WTC11 (cell line): ENCODE measurements around the gene PCDH19. TPM values are rescaled to one million over a fixed set of nuclear protein-coding genes. Genes with fewer than 3 reads are reported as not detected.

ENCODE experiments used
- ATAC-seq: fragments of 200-7000 bp; cut with Tn5 transposase; 2 replicates; pipeline ENCODE4 v1.10.0; 2021; ENCODE audit warnings: mild to moderate bottlenecking, moderate library complexity
- CTCF ChIA-PET: fragments of 300-600 bp; sonication (Branson Sonifier 250); formaldehyde crosslinking; loops from one replicate; lab custom pipeline; 2021; ENCODE audit warnings: antibody characterized with exemption; lab: Charles Lee
- POLR2A ChIA-PET: fragments of 350-600 bp; sonication (Branson Sonifier 250); formaldehyde crosslinking; loops from one replicate; lab custom pipeline; 2021; ENCODE audit warnings: antibody characterized with exemption; lab: Charles Lee
- DNase-seq: peaks from one replicate; pipeline ENCODE4 v3.0.0; 2021; ENCODE audit warnings: low spot score
- H3K27ac Mint-ChIP-seq: 2 replicates; pipeline ENCODE4 v1.8.0; 2021; ENCODE audit warnings: mixed read lengths
- H3K27me3 Mint-ChIP-seq: 2 replicates; pipeline ENCODE4 v1.8.0; 2021; ENCODE audit warnings: low read depth, mild to moderate bottlenecking, moderate library complexity, mixed read lengths
- H3K36me3 Mint-ChIP-seq: 2 replicates; pipeline ENCODE4 v1.8.0; 2021; ENCODE audit warnings: mixed read lengths
- H3K4me1 Mint-ChIP-seq: 2 replicates; pipeline ENCODE4 v1.8.0; 2022; ENCODE audit warnings: mixed read lengths
- H3K4me3 Mint-ChIP-seq: 2 replicates; pipeline ENCODE4 v1.8.0; 2021; ENCODE audit warnings: mild to moderate bottlenecking, moderate library complexity, mixed read lengths
- H3K9me3 Mint-ChIP-seq: 2 replicates; pipeline ENCODE4 v1.8.0; 2021; ENCODE audit warnings: mixed read lengths
- CREB1 ChIP-seq: sonication (generic); formaldehyde crosslinking; IDR thresholded peaks from 2 replicates; pipeline ENCODE4 v1.8.0; 2023; ENCODE audit warnings: mild to moderate bottlenecking, missing genetic modification reagents
- E2F4 ChIP-seq: sonication (generic); formaldehyde crosslinking; IDR thresholded peaks from 2 replicates; pipeline ENCODE4 v1.8.1; 2022; ENCODE audit warnings: low read depth, mild to moderate bottlenecking, moderate library complexity, missing genetic modification reagents, borderline replicate concordance
- E2F5 ChIP-seq: sonication (generic); formaldehyde crosslinking; IDR thresholded peaks from 2 replicates; pipeline ENCODE4 v1.8.1; 2022; ENCODE audit warnings: mild to moderate bottlenecking, moderate library complexity, missing genetic modification reagents
- EMX1 ChIP-seq: fragments of 250-450 bp; sonication (Bioruptor Pico); IDR thresholded peaks from 2 replicates; pipeline ENCODE4 v1.8.0; 2021; ENCODE audit warnings: mild to moderate bottlenecking
- FOXP1 ChIP-seq: sonication (generic); formaldehyde crosslinking; IDR thresholded peaks from 2 replicates; pipeline ENCODE4 v1.8.0; 2022; ENCODE audit warnings: missing genetic modification reagents, mild to moderate bottlenecking, moderate library complexity, borderline replicate concordance
- KAT7 ChIP-seq: sonication (generic); formaldehyde crosslinking; IDR thresholded peaks from 2 replicates; pipeline ENCODE4 v1.8.1; 2023; ENCODE audit warnings: missing genetic modification reagents, mild to moderate bottlenecking, borderline replicate concordance
- MAX ChIP-seq: sonication (generic); formaldehyde crosslinking; IDR thresholded peaks from 2 replicates; pipeline ENCODE4 v1.8.0; 2022; ENCODE audit warnings: mild to moderate bottlenecking, missing genetic modification reagents
- RELA ChIP-seq: sonication (generic); formaldehyde crosslinking; IDR thresholded peaks from 2 replicates; pipeline ENCODE4 v1.8.1; 2022; ENCODE audit warnings: missing genetic modification reagents, mild to moderate bottlenecking, borderline replicate concordance
- TP53 ChIP-seq: sonication (generic); formaldehyde crosslinking; IDR thresholded peaks from 2 replicates; pipeline ENCODE4 v1.8.1; 2023; ENCODE audit warnings: mild to moderate bottlenecking, missing genetic modification reagents
- USF1 ChIP-seq: sonication (generic); formaldehyde crosslinking; IDR thresholded peaks from 2 replicates; pipeline ENCODE4 v1.8.0; 2022; ENCODE audit warnings: mild to moderate bottlenecking, missing genetic modification reagents
- USF2 ChIP-seq: sonication (generic); formaldehyde crosslinking; IDR thresholded peaks from 2 replicates; pipeline ENCODE4 v1.8.1; 2023; ENCODE audit warnings: mild to moderate bottlenecking, missing genetic modification reagents, moderate library complexity
- ZNF138 ChIP-seq: sonication (generic); formaldehyde crosslinking; conservative IDR thresholded peaks from 2 replicates; pipeline ENCODE4 v1.8.1; 2022; ENCODE audit warnings: mild to moderate bottlenecking, moderate library complexity, missing genetic modification reagents
- ZNF219 ChIP-seq: sonication (generic); formaldehyde crosslinking; IDR thresholded peaks from 2 replicates; pipeline ENCODE4 v1.8.0; 2023; ENCODE audit warnings: missing genetic modification reagents, mild to moderate bottlenecking, borderline replicate concordance
- ZNF396 ChIP-seq: fragments of 250-450 bp; sonication (Bioruptor Pico); IDR thresholded peaks from 2 replicates; pipeline ENCODE4 v1.8.0; 2021; ENCODE audit warnings: mild to moderate bottlenecking, moderate library complexity, borderline replicate concordance
- ZNF423 ChIP-seq: fragments of 250-450 bp; sonication (Bioruptor Pico); IDR thresholded peaks from 2 replicates; pipeline ENCODE4 v2.1.2; 2022; ENCODE audit warnings: mild to moderate bottlenecking, moderate library complexity
- total RNA-seq: library from RNA; stranded (reverse); gene quantifications from 3 replicates; pipeline ENCODE4 v1.2.3, GENCODE V29; 2021

PCDH19 gene
- total RNA-seq, 1 experiment from 2014 or later, result 1.5 TPM

- CTCF ChIA-PET, result no interaction called here
- no peaks in the 10 kb centered on the region for H3K4me1 Mint-ChIP-seq
- no peak for TF ChIP-seq KAT7
- no peak for TF ChIP-seq E2F5 (CRISPR knock-in tag)
- no peak for TF ChIP-seq USF2
- TF ChIP-seq USF1 (CRISPR knock-in tag), result no peak
- no peak for TF ChIP-seq EMX1
- no peak for TF ChIP-seq TP53 (CRISPR knock-in tag)
- TF ChIP-seq ZNF138 (CRISPR knock-in tag), result no peak
- TF ChIP-seq RELA (CRISPR knock-in tag), result no peak
- no peak for TF ChIP-seq ZNF423
- no peak for TF ChIP-seq ZNF219 (CRISPR knock-in tag)
- no peak for TF ChIP-seq MAX (CRISPR knock-in tag)
- no peak for TF ChIP-seq ZNF396
- no peak for TF ChIP-seq FOXP1 (CRISPR knock-in tag)
- TF ChIP-seq CREB1 (CRISPR knock-in tag), result no peak
- no peak for TF ChIP-seq E2F4 (CRISPR knock-in tag)
Observed at GRCh38 chrX:100244681-100245080, 165.4 kb downstream of the PCDH19 start.

More at GRCh38 chrX:100244681-100245080, 165.4 kb downstream of the PCDH19 start:
- Mint-ChIP-seq H3K9me3 (peaks cover 13% of the 10 kb centered on the region), H3K27me3 (no peaks in the 10 kb centered on the region; the same call in 1 of the 2 replicates), H3K4me3 (no peak overlapping the region), H3K27ac (no peak overlapping the region), H3K36me3 (peaks cover 3% of the 10 kb centered on the region; the same call in 1 of the 2 replicates)
- DNase-seq (no peak), ATAC-seq (no peak)
- POLR2A ChIA-PET, result no interaction called here

Other genes with a start within 250 kb of the PCDH19 start
- gene TNMD, start 174.7 kb upstream of the PCDH19 start, total RNA-seq, result 1.9 to 3.3 TPM (median 2.8 TPM) in 3 replicates
- gene TSPAN6, start 226.5 kb upstream of the PCDH19 start, total RNA-seq, result 47.0 to 50.5 TPM (median 49.8 TPM) in 3 replicates
- gene SRPX2, start 233.9 kb upstream of the PCDH19 start, total RNA-seq, result 0.24 to 0.62 TPM (median 0.34 TPM) in 3 replicates